Measurements from ENCODE around the gene FLII.

GRCh38 chr17:18237461-18237860 lies 21.1 kb downstream of the FLII start:
- TF ChIP-seq CTCF (IDR thresholded peaks at IDR 0.05; ENCODE audit: low read depth, low read length) (no peak), POLR2A (IDR thresholded peaks at IDR 0.05; ENCODE audit: extremely low read depth, insufficient read length) (no peak), MAX (IDR thresholded peaks at IDR 0.05; ENCODE audit: low read depth, low read length) (no peak)

Measured in NB4 (cell line).